GM10266 (cell line): Measurements from ENCODE around the gene KRTAP10-5.

Experiments
- DNase-seq: peaks from one replicate; pipeline ENCODE4 v3.0.0; 2012; ENCODE audit errors: extremely low spot score
- CTCF ChIP-seq: IDR thresholded peaks from 2 replicates; pipeline ENCODE4 v1.5.1; 2012; ENCODE audit warnings: mild to moderate bottlenecking, low read depth; ENCODE audit not compliant: control insufficient read depth, insufficient read depth; ENCODE audit errors: missing control alignments

The KRTAP10-5 gene

GRCh38 chr21:44569861-44570517, 10.4 kb downstream of the KRTAP10-5 start:
- DNase-seq, result no peak
- no peak for TF ChIP-seq CTCF

GRCh38 chr21:44568667-44569556, 11.5 kb downstream of the KRTAP10-5 start:
- DNase-seq, result no peak
- TF ChIP-seq CTCF, result no peak

- no peak for TF ChIP-seq CTCF
- no peak for DNase-seq
Measured at GRCh38 chr21:44568261-44568660, 12.1 kb downstream of the KRTAP10-5 start.

- DNase-seq, result no peak
- no peak for TF ChIP-seq CTCF
Measured at GRCh38 chr21:44567481-44568171, 12.8 kb downstream of the KRTAP10-5 start.

- no peak for TF ChIP-seq CTCF
Measured at GRCh38 chr21:44566403-44566802, 14.0 kb downstream of the KRTAP10-5 start.

GRCh38 chr21:44564886-44565598, 15.4 kb downstream of the KRTAP10-5 start:
- no peak for DNase-seq
- TF ChIP-seq CTCF, result no peak

More at GRCh38 chr21:44566403-44566802, 14.0 kb downstream of the KRTAP10-5 start:
- DNase-seq, result no peak
